IMR-90 (cell line): Measurements from ENCODE around the gene NPDC1.

Experiments
- BHLHE40 ChIP-seq: fragments of 150-350 bp; IDR thresholded peaks from 2 replicates; pipeline ENCODE4 v1.6.1; 2016; ENCODE audit warnings: mild to moderate bottlenecking, low read depth, low read length
- CEBPB ChIP-seq: IDR thresholded peaks from 2 replicates; pipeline ENCODE4 v1.6.1; 2012; ENCODE audit warnings: low read depth, low read length, improper control_type of control experiment
- CTCF ChIP-seq: conservative IDR thresholded peaks from 2 replicates; pipeline ENCODE4 v1.5.1; 2012; ENCODE audit warnings: mild to moderate bottlenecking, low read depth, low read length, improper control_type of control experiment
- FOS ChIP-seq: fragments of 150-350 bp; IDR thresholded peaks from 2 replicates; pipeline ENCODE4 v1.6.1; 2016; ENCODE audit warnings: low read depth, low read length
- MXI1 ChIP-seq: IDR thresholded peaks from 2 replicates; pipeline ENCODE4 v1.6.1; 2012; ENCODE audit warnings: low read depth, mild to moderate bottlenecking, low read length, moderate library complexity, borderline replicate concordance
- NFE2L2 ChIP-seq: fragments of 150-350 bp; IDR thresholded peaks from 2 replicates; pipeline ENCODE4 v1.6.1; 2016; ENCODE audit warnings: low read depth, mild to moderate bottlenecking, low read length
- POLR2A ChIP-seq: IDR thresholded peaks from 2 replicates; pipeline ENCODE4 v1.6.1; 2012; ENCODE audit warnings: mild to moderate bottlenecking, low read depth, low read length

- TF ChIP-seq CTCF (no peak), FOS (no peak), NFE2L2 (no peak), BHLHE40 (no peak), MXI1 (no peak), POLR2A (no peak), CEBPB (no peak)
Observed at GRCh38 chr9:137050570-137050969, 4.6 kb upstream of the NPDC1 start.
